Stromal cell of bone marrow (primary cell): ENCODE results near the gene ENPP7.

Source experiments
- DNase-seq: peaks from one replicate; pipeline ENCODE4 v3.0.0-alpha.2; 2012; ENCODE audit warnings: low read depth

ENPP7 gene

GRCh38 chr17:79732804-79733691, 2.3 kb downstream of the ENPP7 start:
- no peak for DNase-seq

GRCh38 chr17:79733692-79734070, 2.9 kb downstream of the ENPP7 start:
- no peak for DNase-seq

- no peak for DNase-seq
Measured at GRCh38 chr17:79735096-79735495, 4.4 kb downstream of the ENPP7 start.

- no peak for DNase-seq
Measured at GRCh38 chr17:79737046-79737921, 6.5 kb downstream of the ENPP7 start.

- DNase-seq, result no peak
Measured at GRCh38 chr17:79737922-79738578, 7.3 kb downstream of the ENPP7 start.

GRCh38 chr17:79738643-79739042, 7.9 kb downstream of the ENPP7 start:
- DNase-seq, result no peak

- DNase-seq, result no peak
Measured at GRCh38 chr17:79739148-79740062, 8.7 kb downstream of the ENPP7 start.

GRCh38 chr17:79740413-79740812, 9.7 kb downstream of the ENPP7 start:
- no peak for DNase-seq

GRCh38 chr17:79741401-79741750, 10.6 kb downstream of the ENPP7 start:
- no peak for DNase-seq

- DNase-seq, result peak; percentile 20
Measured at GRCh38 chr17:79741751-79742588, 11.2 kb downstream of the ENPP7 start.

- no peak for DNase-seq
Measured at GRCh38 chr17:79742589-79742918, 11.8 kb downstream of the ENPP7 start.

- DNase-seq, result no peak
Measured at GRCh38 chr17:79742951-79743476, 12.3 kb downstream of the ENPP7 start.

GRCh38 chr17:79743614-79744013, 12.9 kb downstream of the ENPP7 start:
- no peak for DNase-seq

GRCh38 chr17:79745641-79746105, 14.9 kb downstream of the ENPP7 start:
- DNase-seq, result no peak

- DNase-seq, result no peak
Measured at GRCh38 chr17:79746889-79747507, 16.3 kb downstream of the ENPP7 start.

- DNase-seq, result no peak
Measured at GRCh38 chr17:79747508-79748294, 17.0 kb downstream of the ENPP7 start.

- no peak for DNase-seq
Measured at GRCh38 chr17:79748295-79749099, 17.8 kb downstream of the ENPP7 start.

GRCh38 chr17:79749156-79749815, 18.5 kb downstream of the ENPP7 start:
- DNase-seq, result peak; percentile 33
